HG03159 (cell line): Measurements from ENCODE around the gene ZC3H4.

ENCODE experiments used
- ATAC-seq: cut with Tn5 transposase; IDR thresholded peaks from one replicate; pipeline ENCODE4 v1.9.1; 2021; ENCODE audit warnings: mild to moderate bottlenecking, moderate library complexity; ENCODE audit not compliant: unreplicated experiment

Gene ZC3H4

DNA sequence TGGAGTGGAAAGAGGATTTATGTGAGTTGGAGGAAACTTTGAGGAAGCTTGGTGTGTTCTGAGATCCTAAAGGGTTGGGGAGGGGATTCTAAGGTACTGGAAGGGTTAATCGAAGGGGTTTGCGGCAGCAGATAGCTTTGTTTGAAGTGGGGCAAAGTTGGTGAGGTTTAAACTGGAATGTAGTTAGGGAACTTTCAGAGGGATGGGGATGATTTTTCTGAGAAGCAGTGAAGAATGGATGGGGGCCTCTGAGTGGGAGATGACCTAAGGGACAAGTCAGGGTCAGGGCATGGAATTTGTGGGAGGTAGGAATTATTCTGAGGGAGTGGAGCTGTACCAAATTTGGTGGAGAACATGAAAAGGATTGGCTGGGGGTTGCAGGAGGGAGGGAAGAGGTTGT lies 21.0 kb upstream of the ZC3H4 start:
- ATAC-seq: no peak

GRCh38 chr19:47133021-47133471 lies 19.5 kb upstream of the ZC3H4 start:
- no peak for ATAC-seq

- no peak for ATAC-seq
Observed at GRCh38 chr19:47132194-47132852, 18.7 kb upstream of the ZC3H4 start.

- ATAC-seq: peak; percentile 87
Observed at GRCh38 chr19:47130589-47131227, 17.1 kb upstream of the ZC3H4 start, which contains the start of gene SAE1. Gene SAE1 (plus strand): TSS chr19:47130835. CDS start chr19:47130931, 96 bp downstream.

GRCh38 chr19:47130120-47130588 lies 16.6 kb upstream of the ZC3H4 start:
- ATAC-seq: no peak

DNA sequence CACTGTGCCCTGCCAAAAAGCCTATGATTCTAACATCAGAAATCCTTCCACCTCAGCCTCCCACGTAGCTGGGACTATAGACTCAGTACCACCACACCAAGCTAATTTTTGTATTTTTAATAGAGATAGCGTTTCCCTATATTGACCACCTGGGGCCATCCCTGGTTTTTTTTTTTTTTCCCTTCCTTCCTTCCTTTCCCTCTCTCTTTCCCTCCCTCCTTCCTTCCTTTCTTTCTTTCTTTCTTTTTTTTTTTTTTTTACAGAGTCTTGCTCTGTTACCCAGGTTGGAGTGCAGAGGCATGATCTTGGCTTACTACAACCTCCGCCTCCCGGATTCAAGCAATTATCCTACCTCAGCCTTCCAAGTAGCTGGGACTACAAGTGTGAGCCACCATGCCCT lies 16.0 kb upstream of the ZC3H4 start:
- ATAC-seq: no peak

DNA sequence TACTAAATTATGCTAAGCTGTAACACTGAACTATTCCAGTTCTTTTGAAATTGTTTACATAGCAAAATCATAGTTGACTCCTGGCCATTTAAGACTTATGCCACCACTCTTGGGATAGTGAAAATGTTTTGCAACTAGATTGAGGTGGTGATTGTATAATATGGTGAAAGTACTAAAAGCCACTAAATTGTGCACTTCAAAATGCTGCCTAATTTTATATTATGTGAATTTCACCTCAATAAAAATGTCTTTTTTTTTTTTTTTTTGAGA lies 12.0 kb upstream of the ZC3H4 start:
- ATAC-seq: no peak

- no peak for ATAC-seq
Observed at GRCh38 chr19:47124937-47125668, 11.5 kb upstream of the ZC3H4 start.

GRCh38 chr19:47123406-47123805 lies 9.8 kb upstream of the ZC3H4 start:
- no peak for ATAC-seq

- no peak for ATAC-seq
Observed at GRCh38 chr19:47122359-47123335, 9.1 kb upstream of the ZC3H4 start.

DNA sequence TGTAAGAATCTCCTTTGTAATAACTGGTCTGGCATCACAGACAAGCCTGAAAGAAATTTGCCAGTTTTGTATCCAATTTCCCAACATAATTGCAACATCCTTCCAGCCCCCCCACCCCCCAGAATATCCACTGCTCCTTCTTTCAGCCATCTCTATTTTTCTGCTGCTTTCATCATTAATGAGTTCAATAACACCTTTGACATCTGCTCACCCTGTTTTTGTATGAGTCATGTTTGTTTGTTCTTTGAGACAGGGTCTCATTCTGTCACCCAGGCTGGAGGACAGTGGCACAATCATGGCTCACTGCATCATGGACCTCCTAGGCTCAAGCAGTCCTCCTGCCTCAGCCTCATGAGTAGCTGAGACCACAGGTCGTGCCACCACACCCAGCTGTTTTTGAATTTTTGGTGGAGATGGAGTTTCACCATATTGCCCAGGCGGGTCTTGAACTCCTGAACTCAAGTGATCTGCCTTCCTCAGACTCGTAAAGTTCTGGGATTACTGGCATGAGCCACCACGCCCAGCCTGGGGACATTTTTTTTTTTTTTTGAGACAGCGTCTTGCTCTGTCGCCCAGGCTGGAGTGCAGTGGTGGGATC lies 7.0 kb upstream of the ZC3H4 start:
- no peak for ATAC-seq

DNA sequence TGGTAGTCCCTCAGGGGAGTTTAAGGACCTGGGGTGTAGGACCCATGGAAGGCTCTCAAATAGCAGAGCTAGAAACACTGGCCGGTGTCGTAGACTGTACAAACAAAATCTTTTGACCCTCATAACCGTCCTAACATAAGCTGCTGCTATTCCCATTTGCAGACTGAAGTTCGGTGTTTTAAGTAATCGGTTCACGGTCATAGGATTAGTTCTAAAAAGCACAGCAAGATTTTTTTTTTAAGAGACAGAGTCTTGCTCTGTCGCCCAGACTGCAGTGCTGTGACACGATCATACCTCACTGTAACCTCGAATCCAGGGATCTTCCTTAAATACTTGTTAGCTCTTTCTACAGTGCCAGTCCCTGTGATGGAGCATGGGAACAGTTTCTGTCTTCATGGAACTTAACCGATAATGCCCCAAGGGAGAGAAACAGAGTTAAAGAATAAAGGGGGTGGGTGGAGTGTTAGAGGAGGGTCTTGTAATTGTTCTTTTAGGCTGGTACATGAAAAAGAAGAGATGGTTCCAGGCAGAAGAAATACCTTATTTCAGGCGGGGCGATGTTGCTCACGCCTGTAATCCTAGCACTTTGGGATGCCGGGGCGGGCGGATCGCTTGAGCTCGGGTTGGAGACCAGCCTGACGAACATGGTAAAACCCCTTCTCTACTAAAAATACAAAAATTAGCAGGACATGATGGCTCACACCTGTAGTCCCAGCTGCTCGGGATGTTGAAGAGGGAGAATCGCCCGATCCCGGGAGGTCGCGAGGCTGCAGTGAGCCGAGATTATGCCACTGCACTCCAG lies 475 bp upstream of the ZC3H4 start:
- ATAC-seq: no peak

- ATAC-seq: peak; percentile 17
Observed at GRCh38 chr19:47112166-47112996, 1.2 kb downstream of the ZC3H4 start.

- no peak for ATAC-seq
Observed at GRCh38 chr19:47111682-47112165, 1.9 kb downstream of the ZC3H4 start.

DNA sequence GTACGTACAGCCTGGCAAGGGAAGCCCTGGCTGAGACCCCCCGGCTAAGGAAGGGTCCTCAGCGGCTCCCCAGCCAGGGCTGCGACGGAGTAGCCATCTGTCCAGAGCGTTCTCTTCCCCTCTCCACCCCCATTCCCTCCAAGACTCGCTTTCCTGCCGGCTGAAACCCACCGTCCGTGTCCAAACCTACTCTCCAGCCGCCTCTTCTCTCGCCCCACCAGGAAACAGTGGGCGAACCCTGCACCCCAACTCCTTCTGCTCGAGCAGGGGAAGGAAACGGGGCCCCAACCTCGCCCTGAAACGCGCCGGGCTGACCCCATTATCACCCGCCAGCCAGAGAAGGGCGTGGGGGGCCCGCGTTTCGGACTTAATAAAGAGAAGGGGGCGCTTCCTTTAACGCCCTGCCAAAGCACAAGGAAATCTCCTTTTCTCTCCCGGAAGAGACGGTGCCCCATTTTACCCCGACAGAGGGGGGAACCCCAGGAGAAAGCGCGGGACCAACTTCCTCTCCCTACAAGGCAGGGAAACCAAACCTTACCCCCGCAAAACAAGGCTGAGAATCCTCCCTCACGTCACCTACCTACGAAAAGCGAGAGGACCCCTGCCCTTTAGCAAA lies 2.5 kb downstream of the ZC3H4 start:
- no peak for ATAC-seq

- no peak for ATAC-seq
Observed at GRCh38 chr19:47110521-47111005, 3.0 kb downstream of the ZC3H4 start.

GRCh38 chr19:47109541-47110375 lies 3.8 kb downstream of the ZC3H4 start:
- ATAC-seq: no peak
